Spleen (tissue), 7 donors: ENCODE data around the gene NEXMIF.

Source experiments
- CTCF ChIP-seq, 11 experiments: fragments of 200-600 bp in 7 of 11; fragments of 450-650 bp in 4 of 11; sonication (generic) in 4 of 11; IDR thresholded peaks in 8 of 11; conservative IDR thresholded peaks in 3 of 11; 1 replicate in 7 of 11; 2 replicates in 4 of 11; pipeline versions ENCODE4 v1.4.0 to v1.8.0; 2016 to 2021; ENCODE audit warnings: antibody characterized with exemption in 11 of 11, inconsistent platforms in 4 of 11, mild to moderate bottlenecking in 1 of 11
- POLR2AphosphoS5 ChIP-seq, 3 donors: sonication (generic); formaldehyde crosslinking; IDR thresholded peaks; one replicate each; pipeline ENCODE4 v1.5.1; 2017; ENCODE audit warnings: antibody characterized with exemption in 3 of 3
- donor health status: DM: no; HTN: no; CAD: no; lungs with moderate emphysema.
- donor health status: DM: no; HTN: no; CAD: no.
- donor health status: DM: no; HTN: no; CAD: no.

DNA sequence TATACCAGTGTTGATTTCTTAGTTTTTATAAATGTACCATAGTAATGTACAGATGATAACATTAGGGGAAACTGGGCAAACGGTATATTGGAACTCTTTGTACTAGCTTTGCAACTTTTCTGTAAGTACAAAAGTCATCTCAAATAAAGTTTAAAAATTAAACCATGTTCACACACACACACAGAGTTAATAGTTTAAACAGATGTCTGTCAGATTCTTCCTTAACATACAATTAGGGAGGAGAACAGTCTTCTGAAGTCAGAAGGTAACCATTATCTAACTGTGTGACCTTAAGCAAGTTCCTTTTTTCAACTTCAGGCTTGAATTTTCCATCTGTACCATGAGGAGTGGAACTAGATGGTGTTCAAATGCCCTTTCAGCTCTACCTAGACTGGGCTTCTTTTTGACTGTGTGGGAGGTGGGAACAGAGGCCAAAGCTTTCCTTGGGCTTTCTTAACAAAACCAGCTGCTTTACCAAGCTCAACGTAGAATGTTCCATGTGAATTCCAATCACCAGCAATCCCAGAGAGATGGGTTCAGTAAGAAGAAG, 127.8 kb downstream of the NEXMIF start:
- no peak for TF ChIP-seq CTCF (IDR thresholded peaks at IDR 0.05 in 8 of 11, conservative IDR thresholded peaks at IDR 0.05 in 3 of 11)
- no peak for TF ChIP-seq POLR2AphosphoS5 (IDR thresholded peaks at IDR 0.05)
